GM18499 (cell line): ENCODE results near the gene ARSI.

ENCODE experiments used
- ATAC-seq: cut with Tn5 transposase; IDR thresholded peaks from one replicate; pipeline ENCODE4 v1.9.1; 2021; ENCODE audit warnings: moderate number of reproducible peaks; ENCODE audit not compliant: insufficient read depth, unreplicated experiment

Gene ARSI

DNA sequence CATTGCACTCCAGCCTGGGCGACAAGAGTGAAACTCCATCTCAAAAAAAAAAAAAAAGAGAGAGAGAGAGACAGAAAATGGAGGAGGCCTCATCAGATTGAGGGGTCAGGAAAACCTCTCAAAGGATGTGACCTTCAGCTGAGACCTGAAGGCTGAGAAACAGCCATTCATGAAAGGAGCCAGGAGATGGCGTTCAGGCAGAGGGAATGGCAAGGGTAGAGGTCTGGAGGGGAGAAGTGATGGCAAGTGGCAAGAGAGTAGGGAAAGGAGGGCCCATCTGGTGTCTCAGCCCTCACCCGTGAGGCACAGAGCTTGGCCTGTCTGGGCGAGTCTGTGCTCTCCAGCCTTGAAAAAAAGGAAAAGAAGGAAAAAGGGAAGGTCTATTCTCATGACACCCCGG is 30.2 kb downstream of the ARSI start:
- no peak for ATAC-seq

DNA sequence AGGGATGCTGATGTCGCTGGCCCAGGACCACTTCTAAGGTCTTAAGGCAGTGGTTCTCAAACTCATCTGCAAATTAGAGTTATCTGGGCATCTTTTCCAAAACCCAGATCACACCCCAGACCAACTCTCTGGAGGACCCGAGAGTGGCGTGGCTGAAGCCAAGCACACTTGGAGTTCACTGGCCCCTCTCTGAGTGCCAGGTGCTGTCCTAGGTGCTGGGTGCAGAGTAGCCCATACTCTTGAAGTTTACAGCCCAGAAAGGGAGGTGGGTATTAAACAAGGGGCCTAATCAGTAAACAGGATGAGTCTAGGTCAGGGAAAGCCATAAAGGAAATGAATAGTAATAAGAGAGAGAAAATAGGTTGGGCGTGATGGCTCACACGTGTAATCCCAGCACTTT is 30.8 kb downstream of the ARSI start:
- ATAC-seq: no peak

DNA sequence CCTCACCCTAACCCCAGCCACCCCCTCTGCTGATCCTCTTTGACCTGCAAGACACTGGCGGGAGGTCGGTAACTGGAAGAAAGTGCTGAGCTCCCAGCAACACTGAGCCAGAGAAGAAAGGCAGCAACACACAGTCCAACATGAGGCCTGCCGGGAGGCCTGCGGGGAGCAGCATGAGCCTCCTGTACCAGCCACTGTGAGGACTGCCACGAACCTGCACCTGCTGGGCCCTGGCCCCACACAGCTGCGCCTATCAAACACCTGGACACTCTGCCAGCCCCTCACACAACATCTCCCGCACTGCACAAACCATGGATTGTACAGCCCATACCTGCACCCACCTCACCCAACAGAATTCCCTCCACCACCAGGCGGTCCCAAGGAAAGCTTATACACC is 31.4 kb downstream of the ARSI start:
- ATAC-seq: no peak

DNA sequence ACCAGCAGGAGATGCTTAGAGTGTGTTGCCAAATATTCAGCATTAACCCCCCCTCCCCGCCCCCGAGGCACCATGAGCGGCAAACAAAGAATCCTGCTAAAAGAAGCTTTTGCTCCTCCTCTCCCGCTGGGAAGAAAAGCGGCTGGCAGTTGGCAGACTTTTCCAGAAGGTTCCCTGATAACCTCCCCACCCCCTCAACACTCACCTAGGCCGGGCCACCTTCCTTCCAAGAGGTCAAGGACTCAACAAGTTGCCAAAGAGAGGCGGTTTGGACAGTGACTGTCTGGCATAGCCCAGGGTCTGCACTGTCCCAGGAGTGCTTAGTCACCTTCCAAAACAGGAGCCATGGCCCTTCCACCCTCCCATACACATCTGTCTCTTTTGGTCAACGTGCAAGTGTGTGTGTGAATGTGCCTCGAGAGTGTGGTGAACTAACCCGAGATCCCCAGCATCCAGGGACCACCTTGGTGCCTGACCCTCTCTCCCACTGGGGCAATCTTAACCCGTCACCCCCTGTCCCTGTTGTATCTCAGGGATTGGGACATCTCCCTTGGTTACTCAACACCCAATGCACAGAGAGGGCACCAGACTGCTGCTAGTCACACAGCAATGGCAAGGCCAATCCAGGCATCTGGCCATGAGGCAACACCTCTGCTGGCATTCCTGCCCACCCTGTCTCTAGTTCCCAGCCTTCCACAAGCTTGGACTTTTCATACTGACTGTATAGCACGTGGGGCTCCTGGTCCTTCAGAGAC is 32.0 kb downstream of the ARSI start:
- no peak for ATAC-seq

DNA sequence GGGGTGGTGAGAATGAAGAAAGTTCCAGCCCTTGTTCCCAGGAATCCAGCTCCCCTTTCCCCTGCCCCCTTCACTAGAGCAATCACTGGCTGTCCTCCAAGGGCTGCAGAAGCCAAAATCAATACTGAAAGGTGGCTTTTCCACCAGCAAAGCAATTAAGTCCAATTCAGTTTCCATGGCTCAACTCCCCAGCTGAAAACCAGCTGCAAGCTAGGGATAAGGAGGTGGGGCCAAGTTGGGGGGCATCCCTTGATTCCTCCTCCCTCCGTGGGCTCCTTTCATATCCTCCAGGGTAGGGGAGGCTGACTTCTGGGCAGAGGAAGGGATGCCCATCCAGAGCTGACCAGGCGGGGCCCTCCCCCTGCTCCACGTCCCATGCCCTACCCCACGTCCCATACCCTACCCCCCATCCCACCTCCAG is 35.8 kb downstream of the ARSI start:
- no peak for ATAC-seq

DNA sequence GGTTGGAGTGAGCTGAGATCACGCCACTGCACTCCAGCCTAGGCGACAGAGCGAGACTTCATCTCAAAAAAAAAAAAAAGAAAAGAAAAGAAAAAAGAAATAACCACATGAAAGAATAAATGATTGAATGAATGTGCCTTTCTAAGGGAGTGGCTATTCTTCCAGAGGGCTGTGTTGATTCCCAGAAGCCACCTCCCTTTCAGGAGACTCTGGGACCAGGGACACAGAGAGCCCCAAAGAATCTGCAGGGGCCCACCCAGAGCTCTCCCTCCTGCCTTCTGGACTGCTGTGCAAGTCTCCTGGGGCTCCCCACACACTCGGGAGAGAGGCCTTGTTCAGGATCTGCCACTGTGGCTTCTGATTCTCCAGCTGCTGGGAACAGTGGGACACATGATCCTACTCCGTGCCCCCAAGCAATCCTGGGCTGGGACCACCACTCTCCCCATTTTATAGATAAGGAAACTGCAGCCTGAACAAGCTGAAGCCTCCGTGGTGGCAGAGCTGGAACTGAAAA is 36.8 kb downstream of the ARSI start:
- no peak for ATAC-seq

DNA sequence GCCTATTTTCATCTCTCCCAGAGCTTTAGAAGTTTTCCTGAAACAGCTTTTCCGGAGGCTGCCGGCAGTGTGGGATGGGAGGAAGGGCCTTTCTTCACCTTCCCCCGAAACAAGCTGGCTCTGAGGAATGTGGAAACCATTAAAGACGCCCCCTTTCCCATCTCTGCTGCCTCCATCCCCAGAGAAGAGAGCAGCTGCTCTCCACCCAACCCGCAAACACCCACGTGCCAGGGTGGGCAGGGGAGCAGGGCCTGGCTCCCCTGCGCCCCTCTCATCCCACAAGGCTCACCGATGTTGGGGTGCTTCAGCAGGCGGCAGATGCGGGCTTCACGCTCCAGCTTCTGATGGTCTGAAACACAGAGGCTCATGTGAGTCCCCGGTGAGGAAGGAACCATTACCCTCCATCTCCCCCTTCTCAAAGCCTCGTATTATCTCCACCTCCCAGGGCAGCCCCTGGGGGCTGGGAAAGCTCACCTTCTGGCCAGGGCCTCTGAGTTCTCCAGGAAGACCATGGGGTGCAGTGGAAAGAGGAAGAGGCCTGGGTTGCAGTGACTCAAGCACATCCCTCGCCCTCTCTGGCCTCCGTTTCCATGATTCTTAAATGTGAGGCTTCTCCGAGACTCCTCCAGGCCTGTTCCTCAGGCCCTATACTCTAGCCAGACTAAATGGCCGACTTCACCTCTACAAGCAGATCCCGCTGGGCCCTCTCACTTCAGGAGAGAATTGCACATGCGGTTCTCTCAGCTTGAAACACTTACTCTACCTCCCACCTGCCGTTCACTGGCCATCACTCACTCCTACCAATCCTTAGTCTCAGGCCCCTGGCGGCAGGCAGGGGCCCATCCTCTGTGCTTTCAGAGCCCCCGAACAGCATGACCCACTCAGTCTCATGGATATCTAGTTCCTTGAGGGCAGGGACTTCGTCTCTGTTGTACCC is 37.8 kb downstream of the ARSI start:
- no peak for ATAC-seq

DNA sequence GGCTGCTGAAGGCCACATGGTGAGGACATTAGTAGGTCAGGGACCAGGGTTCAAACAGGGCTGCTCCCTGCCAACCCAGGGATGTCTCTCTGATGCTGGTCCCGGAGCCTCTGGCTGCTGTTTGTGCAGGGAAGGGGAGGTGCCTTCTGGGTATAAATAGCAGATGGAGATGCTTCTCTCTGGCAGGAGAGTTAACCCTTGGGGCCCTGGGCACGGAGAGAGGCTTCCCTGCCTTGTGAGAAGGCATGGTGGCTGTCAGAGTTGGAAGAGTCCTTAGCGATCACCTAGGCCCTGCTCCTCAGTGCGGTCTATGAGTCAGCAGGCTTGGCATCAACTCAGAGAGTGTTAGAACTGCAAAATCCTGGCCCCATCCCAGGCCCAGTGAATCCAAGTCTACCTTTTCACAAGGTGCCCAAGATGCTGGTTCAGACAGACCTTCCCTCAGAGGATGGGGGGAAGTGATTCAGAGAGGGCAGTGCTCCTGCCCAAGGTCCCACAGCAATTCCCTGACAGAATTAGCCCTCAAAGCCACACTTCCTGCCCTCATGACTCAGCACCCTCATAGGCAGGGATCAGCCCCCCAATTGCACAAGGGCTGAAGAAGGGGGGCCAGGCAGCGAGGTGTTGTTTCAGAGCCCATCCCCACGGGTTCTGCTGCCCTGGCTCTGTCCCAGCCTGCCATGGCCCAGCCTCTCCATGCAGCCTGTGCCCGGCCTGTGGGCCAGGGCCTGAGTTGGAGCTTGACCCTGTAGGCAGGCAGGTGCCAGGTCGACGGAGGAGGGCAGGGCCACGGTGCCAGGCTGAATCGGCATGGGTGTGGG is 38.7 kb downstream of the ARSI start:
- no peak for ATAC-seq

DNA sequence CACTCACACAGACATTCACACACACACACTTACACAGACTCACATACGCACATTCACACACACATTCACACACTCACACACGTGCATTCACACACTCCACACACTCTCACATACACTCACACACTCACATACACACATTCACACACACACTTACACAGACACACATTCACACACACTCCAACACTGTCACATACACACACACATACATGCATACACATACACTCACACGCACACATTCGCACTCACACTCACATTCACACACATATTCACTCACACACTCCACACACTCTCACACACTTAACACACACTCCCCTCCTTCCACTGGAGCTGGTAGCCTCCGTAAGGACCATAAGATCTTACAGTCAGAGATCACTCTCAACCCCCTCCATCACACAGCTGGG is 39.3 kb downstream of the ARSI start:
- ATAC-seq: no peak

DNA sequence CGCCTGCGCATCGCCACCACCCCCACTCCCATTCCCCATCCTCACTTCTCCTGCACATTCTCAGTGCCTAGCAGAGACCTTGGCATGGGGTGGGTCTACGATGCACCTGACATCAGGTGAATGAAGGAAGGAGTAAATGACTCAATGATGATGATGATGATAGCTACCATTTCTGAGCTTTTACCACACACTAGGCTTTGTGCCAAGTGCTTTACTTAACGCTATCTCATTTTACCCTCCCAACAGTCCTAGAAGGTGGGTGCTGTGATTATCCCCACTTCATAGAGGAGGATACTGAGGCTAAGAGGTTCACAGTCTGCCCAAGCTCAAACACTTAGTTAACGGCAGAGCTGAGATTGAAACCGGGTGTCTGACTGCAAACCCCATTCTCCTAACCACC is 40.2 kb downstream of the ARSI start:
- ATAC-seq: no peak

DNA sequence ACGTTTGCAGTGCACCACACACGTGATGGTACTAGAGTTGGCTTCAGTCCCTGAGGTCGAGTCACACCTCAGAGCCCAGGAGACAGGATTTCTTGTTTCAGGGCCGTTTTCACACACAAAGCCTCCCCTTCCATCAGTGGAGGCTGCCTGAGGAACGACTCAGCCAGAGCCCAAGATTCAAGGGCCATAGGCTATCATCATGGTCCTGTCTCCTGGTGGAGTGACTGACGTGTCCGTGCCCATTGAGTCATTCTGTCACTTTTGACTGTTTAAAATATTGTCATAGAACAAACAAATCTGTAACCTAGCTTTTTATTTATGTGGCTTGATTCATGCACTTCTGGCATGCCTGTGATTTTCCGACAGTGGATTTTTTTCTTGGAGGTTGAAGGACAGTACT is 41.5 kb downstream of the ARSI start:
- ATAC-seq: no peak

DNA sequence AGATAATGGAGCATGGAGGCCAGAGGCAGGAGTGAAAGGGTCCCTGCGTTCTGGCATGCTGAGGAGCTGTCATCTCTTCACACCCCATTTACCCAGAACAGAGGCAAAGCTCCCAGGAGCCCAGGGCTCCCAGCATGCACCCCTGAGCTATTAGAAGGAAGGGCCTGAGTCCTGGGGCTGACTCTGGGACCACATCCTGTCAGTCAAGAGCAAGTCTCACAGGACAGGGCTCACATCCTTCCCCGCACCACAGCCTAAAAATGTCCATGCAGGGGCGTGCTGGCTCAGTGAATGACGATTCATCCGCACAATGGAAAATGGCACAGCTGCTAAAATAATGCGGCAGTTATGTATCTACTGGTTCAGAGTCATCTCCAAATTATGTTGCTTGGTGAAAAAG is 44.6 kb downstream of the ARSI start:
- no peak for ATAC-seq

DNA sequence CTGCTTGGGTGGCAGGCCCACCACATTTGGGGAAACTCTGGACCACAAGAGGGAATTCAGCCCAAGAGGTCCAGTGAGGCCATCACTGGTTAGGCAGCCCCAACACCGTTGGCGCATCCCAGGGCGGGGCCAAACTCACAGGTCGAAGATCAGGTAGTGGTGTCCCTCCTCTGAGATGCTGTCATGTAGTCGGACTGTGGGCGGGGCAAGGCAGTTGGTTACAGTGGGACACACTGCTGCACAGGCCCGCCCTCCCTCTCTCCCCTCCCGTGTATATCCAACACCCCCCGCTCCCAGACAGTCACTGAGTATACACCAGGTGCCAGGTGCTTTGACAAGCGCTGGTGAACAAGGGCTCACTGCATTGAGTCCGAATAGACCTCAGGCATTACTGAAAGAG is 45.3 kb downstream of the ARSI start:
- ATAC-seq: no peak

DNA sequence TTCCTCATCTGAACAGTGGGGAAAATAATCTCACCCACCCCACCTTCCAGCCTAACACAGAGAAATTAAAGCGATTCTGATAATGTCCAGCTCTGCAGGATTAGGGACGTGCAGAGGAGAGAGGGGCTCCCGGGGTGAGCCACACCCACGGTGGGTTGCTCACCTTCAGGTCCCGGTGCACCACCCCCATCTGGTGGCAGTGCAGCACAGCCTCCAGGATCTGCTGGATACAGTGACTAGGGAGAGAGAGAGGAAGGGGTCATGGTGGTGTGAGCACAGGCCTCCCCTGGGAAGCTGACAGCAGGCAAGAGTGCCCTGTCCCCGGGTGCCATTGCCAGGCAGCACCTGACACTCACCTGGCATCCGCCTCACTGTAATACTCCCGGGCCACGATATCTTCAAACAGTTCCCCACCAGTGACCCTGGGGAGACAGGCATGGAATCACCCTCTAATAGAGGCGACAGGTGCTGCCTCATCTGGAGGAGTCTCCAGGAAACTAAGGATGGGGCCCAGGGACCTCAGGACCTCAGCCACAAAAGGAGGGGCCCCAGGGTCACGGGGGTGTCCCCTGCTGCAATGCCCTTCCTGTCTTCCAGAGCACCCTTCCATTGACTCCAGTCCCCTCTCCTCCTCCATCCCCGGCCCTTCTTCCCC is 46.2 kb downstream of the ARSI start:
- ATAC-seq: no peak

DNA sequence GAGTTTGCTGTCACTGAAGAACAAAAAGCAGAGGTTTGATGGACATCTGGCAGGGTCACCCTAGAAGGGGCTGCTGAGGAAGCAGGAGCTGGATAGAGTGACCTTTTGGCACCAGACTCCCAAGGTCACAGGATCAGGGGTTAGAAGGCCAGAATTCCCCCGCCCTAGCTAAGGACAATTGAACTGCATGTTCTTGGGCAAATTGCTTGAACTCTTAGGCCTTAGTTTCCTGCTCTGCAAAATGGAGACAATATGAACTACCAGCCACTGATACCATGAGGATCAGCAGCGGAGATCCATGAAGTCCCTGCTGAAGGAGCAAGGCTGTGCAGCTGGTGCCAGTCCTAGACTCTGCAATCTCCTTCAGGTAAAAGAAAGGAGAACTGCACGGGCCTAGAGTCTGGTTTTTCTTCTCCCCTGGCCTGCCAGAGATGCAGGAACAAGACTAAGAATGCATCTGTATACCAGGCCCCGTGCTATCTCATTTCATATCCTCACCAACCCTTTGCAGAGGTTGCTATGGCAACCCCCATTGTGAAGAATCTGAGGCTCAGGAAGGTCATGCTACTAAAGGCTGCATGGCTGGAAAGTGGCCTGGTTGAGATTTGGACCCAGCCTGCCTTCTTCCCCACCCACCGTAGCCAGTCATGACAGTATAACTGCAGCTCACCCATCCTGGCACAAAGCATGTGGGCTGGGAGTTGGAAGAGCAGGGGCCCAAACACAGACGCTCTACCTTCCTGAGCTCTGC is 46.9 kb downstream of the ARSI start:
- ATAC-seq: no peak

DNA sequence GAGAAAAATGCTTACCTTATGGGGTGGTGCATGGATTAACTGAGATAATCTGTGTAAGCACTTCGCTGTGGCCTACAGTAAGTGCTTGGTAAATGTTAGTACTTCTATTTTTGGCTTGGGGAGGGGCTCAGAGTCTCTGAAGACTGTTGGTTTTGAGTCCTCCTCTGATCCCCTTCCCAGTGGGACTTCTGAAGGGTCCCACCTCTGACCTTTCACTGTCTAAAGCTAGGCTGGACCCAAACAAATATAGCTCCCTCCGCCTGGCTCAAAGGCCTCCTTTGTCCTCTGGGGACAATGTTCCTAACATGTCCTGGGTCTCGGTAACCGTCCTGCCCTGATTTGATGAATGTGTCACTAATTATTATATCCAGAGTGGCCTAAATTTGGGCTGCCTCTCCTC is 47.9 kb downstream of the ARSI start:
- ATAC-seq: no peak

DNA sequence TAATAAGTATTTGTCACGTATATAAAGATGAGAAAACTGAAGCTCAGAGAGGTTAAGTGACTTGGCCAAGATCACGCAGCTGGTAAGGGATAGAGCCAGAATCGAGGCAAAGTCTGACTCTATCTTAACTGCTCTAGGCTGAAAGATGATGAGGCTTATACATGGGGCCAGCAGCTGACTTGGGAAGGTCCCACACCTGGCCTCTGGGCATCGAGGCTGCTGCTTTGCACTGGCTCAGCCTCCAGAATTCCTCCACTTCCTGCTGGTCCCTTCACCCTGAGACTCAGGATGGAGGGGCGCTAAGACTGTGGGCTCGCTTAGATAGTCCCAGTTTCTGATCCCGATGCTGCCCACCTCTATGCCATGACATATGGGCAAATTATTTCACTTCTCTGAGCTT is 48.3 kb downstream of the ARSI start:
- ATAC-seq: no peak

DNA sequence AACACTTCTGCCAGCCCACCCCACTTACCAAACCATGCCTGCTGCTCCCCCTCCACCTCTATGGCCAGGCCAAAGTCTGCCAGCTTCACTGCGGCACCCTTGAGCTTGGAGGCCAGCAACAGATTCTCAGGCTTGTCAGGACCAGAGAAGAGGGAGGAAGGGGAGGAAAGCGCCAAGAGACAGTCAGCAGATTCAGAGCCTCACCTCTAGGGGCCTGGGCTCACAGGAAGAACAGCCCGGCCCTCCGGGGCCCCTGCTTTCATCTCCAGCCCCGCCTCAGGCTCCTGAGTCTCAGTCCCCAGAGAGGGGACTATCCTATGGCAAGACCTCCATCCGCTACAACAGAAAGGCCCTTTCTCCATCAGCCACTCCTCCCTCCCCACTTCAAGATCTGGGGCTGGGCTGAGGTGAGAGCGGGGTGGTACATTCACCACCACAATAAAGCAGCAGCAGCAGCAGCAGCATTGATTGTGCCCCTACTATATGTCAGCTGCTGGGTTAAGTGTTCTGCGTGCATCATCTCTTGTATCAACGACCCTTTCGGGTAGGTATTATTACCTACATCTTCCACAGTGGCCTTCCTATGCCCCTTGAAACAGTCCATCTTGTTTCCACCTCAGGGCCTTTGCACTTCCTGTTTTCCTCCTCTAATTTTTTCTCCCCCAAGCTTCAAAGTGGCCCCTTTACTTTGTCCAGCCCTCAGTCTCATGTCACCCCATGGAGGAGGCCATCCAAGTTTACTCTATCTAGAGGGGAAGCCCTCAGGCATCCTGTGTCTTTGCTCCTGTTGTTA is 49.1 kb downstream of the ARSI start:
- no peak for ATAC-seq

DNA sequence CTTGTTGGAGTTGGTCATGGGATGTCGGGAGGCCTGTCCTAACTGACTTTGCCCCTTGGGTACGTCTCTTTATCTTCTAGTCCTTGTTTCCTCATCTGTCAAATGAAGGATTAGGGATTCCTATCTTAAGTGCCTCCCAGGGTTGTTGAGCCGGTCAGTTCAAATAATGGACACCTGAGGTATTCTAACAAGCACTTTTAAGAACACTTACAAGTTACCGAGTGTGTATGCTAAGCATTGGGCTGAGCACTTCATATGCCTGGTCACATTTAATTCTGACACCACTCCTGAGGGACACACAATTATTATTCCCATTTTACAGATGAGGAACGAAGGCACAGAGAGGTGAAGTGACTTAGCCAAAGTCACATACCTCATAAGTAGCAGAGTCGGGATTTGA is 50.2 kb downstream of the ARSI start:
- no peak for ATAC-seq
